PC-9 (cell line): ENCODE measurements around the gene HIVEP2. TPM values are rescaled to one million over a fixed set of nuclear protein-coding genes. Genes with fewer than 3 reads are reported as not detected.

Experiments
- BruUV-seq: library from RNA; stranded (reverse); fragments of 400-500 nt; replicated peaks from 2 replicates; lab custom pipeline; 2021; lab: Mats Ljungman, UMichigan
- CTCF ChIA-PET: fragments of 300-600 bp; sonication (Branson Sonifier 250); formaldehyde crosslinking; loops from one replicate; lab custom pipeline; 2022; ENCODE audit warnings: antibody characterized with exemption; lab: Charles Lee
- POLR2A ChIA-PET: fragments of 300-600 bp; sonication (Branson Sonifier 250); formaldehyde crosslinking; loops from one replicate; lab custom pipeline; 2022; ENCODE audit warnings: antibody characterized with exemption; ENCODE audit not compliant: unreplicated experiment; lab: Charles Lee
- DNase-seq, 2 experiments: peaks; one replicate each; pipeline versions ENCODE4 v3.0.0 to v3.0.0-alpha.2; 2015 to 2022; ENCODE audit warnings: mixed read lengths in 1 of 2
- H2AFZ ChIP-seq: fragments of 200-600 bp; sonication (generic); 2 replicates; pipeline ENCODE4 v1.8.1; 2017; ENCODE audit warnings: antibody characterized with exemption
- H3F3A ChIP-seq: fragments of 200-600 bp; sonication (generic); 2 replicates; pipeline ENCODE4 v1.8.1; 2017; ENCODE audit warnings: antibody characterized with exemption, mild to moderate bottlenecking, low read depth; ENCODE audit not compliant: insufficient read depth
- H3K27ac ChIP-seq: fragments of 200-600 bp; sonication (generic); 2 replicates; pipeline ENCODE4 v1.6.1; 2016; ENCODE audit warnings: mixed run types
- H3K27me3 ChIP-seq: fragments of 200-600 bp; sonication (generic); 2 replicates; pipeline ENCODE4 v1.6.1; 2016; ENCODE audit warnings: low read depth, mixed run types; ENCODE audit not compliant: insufficient read depth
- H3K36me3 ChIP-seq: fragments of 200-600 bp; sonication (generic); 2 replicates; pipeline ENCODE4 v1.6.1; 2016; ENCODE audit warnings: low read depth, mixed run types
- H3K4me1 ChIP-seq: fragments of 200-600 bp; sonication (generic); replicated peaks from 2 replicates; pipeline ENCODE4 v1.6.1; 2016; ENCODE audit warnings: mixed run types; ENCODE audit not compliant: insufficient read depth
- H3K4me2 ChIP-seq: fragments of 200-600 bp; sonication (generic); 2 replicates; pipeline ENCODE4 v1.6.1; 2017; ENCODE audit warnings: mixed run types
- H3K4me3 ChIP-seq: fragments of 200-600 bp; sonication (generic); 2 replicates; pipeline ENCODE4 v1.6.1; 2016; ENCODE audit warnings: mixed run types
- H3K79me2 ChIP-seq: fragments of 200-600 bp; sonication (generic); 2 replicates; pipeline ENCODE4 v1.6.1; 2017; ENCODE audit warnings: low read depth, mixed run types
- H3K9me2 ChIP-seq: fragments of 200-600 bp; sonication (generic); 2 replicates; pipeline ENCODE4 v1.8.1; 2017; ENCODE audit warnings: mild to moderate bottlenecking; ENCODE audit not compliant: insufficient read depth
- H3K9me3 ChIP-seq: fragments of 200-600 bp; sonication (generic); 2 replicates; pipeline ENCODE4 v1.8.1; 2016; ENCODE audit warnings: low read depth; ENCODE audit not compliant: insufficient read depth
- H4K20me1 ChIP-seq: fragments of 200-600 bp; sonication (generic); 2 replicates; pipeline ENCODE4 v1.8.1; 2017; ENCODE audit not compliant: insufficient read depth
- CTCF ChIP-seq: fragments of 200-600 bp; sonication (generic); conservative IDR thresholded peaks from 2 replicates; pipeline ENCODE4 v1.6.1; 2017; ENCODE audit warnings: mixed run types, antibody characterized with exemption, mild to moderate bottlenecking, moderate library complexity
- EZH2 ChIP-seq: fragments of 200-600 bp; sonication (generic); IDR thresholded peaks from 2 replicates; pipeline ENCODE4 v1.8.0; 2017; ENCODE audit warnings: antibody characterized with exemption, low read depth
- intact Hi-C: fragments of 100-400 bp; cut with micrococcal nuclease; formaldehyde crosslinking; loops from one replicate; pipeline ENCODE4 v1.10.0; 2022; ENCODE audit not compliant: unreplicated experiment
- total RNA-seq: library from RNA; stranded (reverse); gene quantifications from 2 replicates; pipeline ENCODE4 v1.2.3, GENCODE V29; 2021

The HIVEP2 gene
- total RNA-seq, 1 experiment from 2014 or later, result 10.3 TPM

GRCh38 chr6:142781129-142781528, 163.8 kb downstream of the HIVEP2 start:
- ChIA-PET POLR2A (no interaction called here), CTCF (no interaction called here)
- Histone ChIP-seq H3K27me3 (no peaks in the 10 kb centered on the region), H3K27ac (no peak overlapping the region), H3K9me2 (peaks cover 3% of the 10 kb centered on the region; the same call in 1 of the 2 replicates), H3K4me3 (no peak overlapping the region), H3K4me1 (no peaks in the 10 kb centered on the region), H3K36me3 (no peaks in the 10 kb centered on the region), H3F3A (no peaks in the 10 kb centered on the region), H3K4me2 (no peak overlapping the region), H3K9me3 (no peaks in the 10 kb centered on the region), H2AFZ (no peak overlapping the region), H3K79me2 (no peaks in the 10 kb centered on the region), H4K20me1 (no peaks in the 10 kb centered on the region)
- no TSS peak for BruUV-seq
- no peak for TF ChIP-seq EZH2
- TF ChIP-seq CTCF, result no peak
- intact Hi-C loops, result no loop called here
- DNase-seq, result no peak

DNA sequence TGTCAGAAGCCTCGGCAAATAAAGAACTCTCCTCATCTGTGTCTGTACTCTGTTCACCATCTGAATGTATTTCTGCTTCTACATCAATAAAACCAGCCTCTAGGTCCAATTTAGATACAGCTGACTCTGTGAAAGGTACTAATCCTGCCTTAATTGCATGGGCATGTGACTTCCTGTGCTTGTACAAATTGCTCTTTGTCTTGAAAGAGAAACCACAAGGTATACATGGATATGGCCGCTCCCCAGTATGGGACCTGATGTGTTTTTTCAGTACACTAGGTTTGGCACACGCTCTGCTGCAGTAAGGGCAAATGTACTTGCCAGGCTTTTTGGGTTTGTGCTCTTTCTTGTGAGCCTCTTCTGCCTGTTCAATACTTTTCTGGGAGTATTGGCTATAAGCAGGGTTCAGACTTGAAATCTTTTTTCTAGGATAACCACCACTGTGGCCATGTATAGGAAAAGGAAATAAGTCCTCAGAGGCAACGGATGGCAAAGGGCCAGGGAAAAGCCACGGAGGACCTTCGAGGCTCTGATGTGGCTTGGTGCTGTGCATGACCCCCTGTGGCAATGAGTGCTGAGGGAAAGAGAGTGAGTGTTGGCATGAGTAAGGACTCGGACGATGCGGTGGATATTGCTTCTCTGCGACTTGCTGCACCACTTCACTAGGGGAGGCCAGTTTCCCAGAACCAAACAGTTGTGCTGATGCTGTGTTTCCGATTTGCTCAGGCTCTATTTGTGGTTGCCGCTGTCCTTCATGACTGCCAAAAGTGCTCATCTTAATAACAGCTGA, 170.9 kb downstream of the HIVEP2 start:
- no peak for DNase-seq
- Histone ChIP-seq H3K27ac (no peak overlapping the region), H3K4me2 (no peak overlapping the region), H3K4me3 (no peak overlapping the region), H3K4me1 (no peaks in the 10 kb centered on the region), H3F3A (no peaks in the 10 kb centered on the region), H3K9me3 (no peaks in the 10 kb centered on the region), H2AFZ (no peak overlapping the region), H3K79me2 (no peaks in the 10 kb centered on the region), H3K27me3 (no peaks in the 10 kb centered on the region), H3K36me3 (no peaks in the 10 kb centered on the region), H3K9me2 (no peaks in the 10 kb centered on the region), H4K20me1 (no peaks in the 10 kb centered on the region)
- intact Hi-C loops, result no loop called here
- BruUV-seq, result no TSS peak
- ChIA-PET POLR2A (no interaction called here), CTCF (no interaction called here)
- no peak for TF ChIP-seq EZH2
- no peak for TF ChIP-seq CTCF

- Histone ChIP-seq H3F3A (no peaks in the 10 kb centered on the region), H3K4me3 (no peak overlapping the region), H3K9me3 (no peaks in the 10 kb centered on the region), H4K20me1 (no peaks in the 10 kb centered on the region), H3K36me3 (no peaks in the 10 kb centered on the region), H3K4me2 (no peak overlapping the region), H3K79me2 (no peaks in the 10 kb centered on the region), H3K27ac (no peak overlapping the region), H3K9me2 (no peaks in the 10 kb centered on the region), H3K4me1 (no peaks in the 10 kb centered on the region), H3K27me3 (no peaks in the 10 kb centered on the region), H2AFZ (no peak overlapping the region)
- intact Hi-C loops, result no loop called here
- no peak for DNase-seq
- BruUV-seq, result no TSS peak
- CTCF ChIA-PET, result no interaction called here
- no peak for TF ChIP-seq EZH2
- POLR2A ChIA-PET, result no interaction called here
Observed at GRCh38 chr6:142773324-142773723, 171.7 kb downstream of the HIVEP2 start.
